Cardiac ventricle fibroblast (primary cell): ENCODE data around the gene NDUFV1. TPM values are rescaled to one million over a fixed set of nuclear protein-coding genes. Genes with fewer than 3 reads are reported as not detected.

Source experiments
- total RNA-seq: library from RNA; depleted of rRNA; stranded (reverse); fragments of >200 nt; gene quantifications from 2 replicates; pipeline ENCODE4 v1.2.3, GENCODE V29; 2015

NDUFV1 gene
- 131 and 145 TPM in 2 replicates for total RNA-seq

DNA sequence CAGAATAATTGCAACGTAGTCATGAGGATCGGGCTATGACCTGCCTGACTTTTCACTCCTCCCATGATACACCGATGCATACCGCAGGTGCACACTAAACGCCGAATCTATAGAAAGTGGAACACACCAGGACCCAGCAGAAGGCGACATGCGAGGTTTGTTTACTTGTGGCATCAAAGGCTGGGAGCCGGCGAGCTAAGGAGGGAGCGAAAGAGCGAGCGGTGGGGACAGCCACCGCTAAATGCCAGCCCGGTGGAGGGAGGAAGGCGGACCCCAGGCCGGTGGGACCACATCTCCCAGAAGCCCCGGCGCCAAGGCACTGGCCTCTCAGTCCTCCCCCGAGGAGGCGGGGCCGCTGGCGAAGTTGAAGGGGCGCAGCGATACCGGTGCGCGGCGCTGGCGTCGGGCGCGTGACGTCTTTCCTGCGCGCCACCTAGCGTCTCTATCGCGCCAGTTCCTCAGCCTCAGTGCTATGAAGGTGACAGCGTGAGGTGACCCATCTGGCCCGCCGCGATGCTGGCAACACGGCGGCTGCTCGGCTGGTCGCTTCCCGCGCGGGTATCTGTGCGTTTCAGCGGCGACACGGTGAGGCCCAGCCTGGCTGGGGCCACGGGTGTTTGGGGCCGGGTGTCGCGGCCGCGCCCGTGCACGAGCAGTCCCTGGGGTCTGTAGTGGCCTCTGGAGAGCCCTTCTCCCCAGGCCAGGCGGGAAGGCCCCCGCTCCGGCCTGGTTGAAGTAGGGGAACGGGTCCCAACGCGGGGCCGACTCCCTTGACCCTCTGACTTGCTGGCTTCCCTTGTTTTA is at the start of gene NDUFV1:
Gene NDUFV1 (plus strand): TSS at position 445 of the 804 bp plus-strand sequence. CDS start 69 bp downstream, at position 514.

DNA sequence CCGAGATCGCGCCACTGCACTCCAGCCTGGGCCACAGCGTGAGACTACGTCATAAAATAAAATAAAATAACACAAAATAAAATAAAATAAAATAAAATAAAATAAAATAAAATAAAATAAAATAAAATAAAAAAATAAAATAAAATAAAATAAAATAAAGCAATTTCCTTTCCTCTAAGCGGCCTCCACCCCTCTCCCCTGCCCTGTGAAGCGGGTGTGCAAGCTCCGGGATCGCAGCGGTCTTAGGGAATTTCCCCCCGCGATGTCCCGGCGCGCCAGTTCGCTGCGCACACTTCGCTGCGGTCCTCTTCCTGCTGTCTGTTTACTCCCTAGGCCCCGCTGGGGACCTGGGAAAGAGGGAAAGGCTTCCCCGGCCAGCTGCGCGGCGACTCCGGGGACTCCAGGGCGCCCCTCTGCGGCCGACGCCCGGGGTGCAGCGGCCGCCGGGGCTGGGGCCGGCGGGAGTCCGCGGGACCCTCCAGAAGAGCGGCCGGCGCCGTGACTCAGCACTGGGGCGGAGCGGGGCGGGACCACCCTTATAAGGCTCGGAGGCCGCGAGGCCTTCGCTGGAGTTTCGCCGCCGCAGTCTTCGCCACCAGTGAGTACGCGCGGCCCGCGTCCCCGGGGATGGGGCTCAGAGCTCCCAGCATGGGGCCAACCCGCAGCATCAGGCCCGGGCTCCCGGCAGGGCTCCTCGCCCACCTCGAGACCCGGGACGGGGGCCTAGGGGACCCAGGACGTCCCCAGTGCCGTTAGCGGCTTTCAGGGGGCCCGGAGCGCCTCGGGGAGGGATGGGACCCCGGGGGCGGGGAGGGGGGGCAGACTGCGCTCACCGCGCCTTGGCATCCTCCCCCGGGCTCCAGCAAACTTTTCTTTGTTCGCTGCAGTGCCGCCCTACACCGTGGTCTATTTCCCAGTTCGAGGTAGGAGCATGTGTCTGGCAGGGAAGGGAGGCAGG is 23.2 kb upstream of the NDUFV1 start, which contains the start of gene GSTP1:
Gene GSTP1 (plus strand): TSS at position 566 of the 958 bp plus-strand sequence. CDS start 32 bp downstream, at position 598.

GRCh38 chr11:67629386-67630227 is 22.9 kb downstream of the NDUFV1 start, which contains the start of gene NUDT8:
NUDT8 (minus strand) TSS chr11:67629937; CDS start chr11:67629911, 26 bp downstream.

GRCh38 chr11:67639438-67639859 is 32.7 kb downstream of the NDUFV1 start, which contains the start of gene TBX10:
TBX10 (minus strand) TSS chr11:67639763; CDS start chr11:67639472, 291 bp downstream.

Other genes starting within 250 kb of the NDUFV1 start
- 8.2 and 8.4 TPM in 2 replicates for gene CLCF1, start 233.3 kb upstream of the NDUFV1 start, total RNA-seq
- gene RAD9A, start 214.9 kb upstream of the NDUFV1 start, total RNA-seq, result 4.2 and 7.1 TPM in 2 replicates
- gene PPP1CA, start 205.1 kb upstream of the NDUFV1 start, total RNA-seq, result 105 and 122 TPM in 2 replicates
- gene TBC1D10C, start 202.9 kb upstream of the NDUFV1 start, total RNA-seq, result not detected in 2 replicates
- 0.05 TPM in 1 of 2 replicates, not detected in the other for gene CARNS1, start 191.3 kb upstream of the NDUFV1 start, total RNA-seq
- 14.9 and 28.5 TPM in 2 replicates for gene RPS6KB2, start 178.4 kb upstream of the NDUFV1 start, total RNA-seq
- not detected in 2 replicates for gene PTPRCAP, start 169.3 kb upstream of the NDUFV1 start, total RNA-seq
- gene CORO1B, start 163.5 kb upstream of the NDUFV1 start, total RNA-seq, result 62.4 and 70.1 TPM in 2 replicates
- gene GPR152, start 154.2 kb upstream of the NDUFV1 start, total RNA-seq, result not detected in 2 replicates
- not detected in 2 replicates for gene CABP4, start 151.6 kb upstream of the NDUFV1 start, total RNA-seq
- 67.5 and 69.0 TPM in 2 replicates for gene TMEM134, start 137.7 kb upstream of the NDUFV1 start, total RNA-seq
- 46.8 and 62.4 TPM in 2 replicates for gene AIP, start 123.9 kb upstream of the NDUFV1 start, total RNA-seq
- 17.0 and 20.1 TPM in 2 replicates for gene PITPNM1, start 101.6 kb upstream of the NDUFV1 start, total RNA-seq
- 29.5 and 35.6 TPM in 2 replicates for gene CDK2AP2, start 98.8 kb upstream of the NDUFV1 start, total RNA-seq
- gene CABP2, start 83.5 kb upstream of the NDUFV1 start, total RNA-seq, result not detected in 2 replicates
- gene GSTP1, start 23.1 kb upstream of the NDUFV1 start, total RNA-seq, result 422 and 531 TPM in 2 replicates
- 5.0 and 9.0 TPM in 2 replicates for gene NUDT8, start 23.0 kb downstream of the NDUFV1 start, total RNA-seq
- gene TBX10, start 32.8 kb downstream of the NDUFV1 start, total RNA-seq, result not detected in 2 replicates
- not detected in 2 replicates for gene ACY3, start 43.8 kb downstream of the NDUFV1 start, total RNA-seq
- gene ALDH3B2, start 67.7 kb downstream of the NDUFV1 start, total RNA-seq, result not detected in 2 replicates